Measurements from ENCODE around the gene PLEKHH2. TPM values are rescaled to one million over a fixed set of nuclear protein-coding genes. Genes with fewer than 3 reads are reported as not detected.

PLEKHH2 gene
- total RNA-seq, 1 donor from 2014 or later = 1.8 TPM

- Histone ChIP-seq H3K27me3 (ENCODE audit: control insufficient read depth, insufficient read depth, low read length) (no peaks in the 10 kb centered on the region), H3K4me3 (ENCODE audit: low read depth, low read length) (no peak overlapping the region), H3K36me3 (ENCODE audit: control insufficient read depth, insufficient read depth, low read length) (no peaks in the 10 kb centered on the region)
- DNase-seq (ENCODE audit: low read depth) = no peak
- TF ChIP-seq CTCF (IDR thresholded peaks at IDR 0.05; ENCODE audit: insufficient read depth, low read length, severe bottlenecking) = no peak
- FAIRE-seq = no peak
Observed at GRCh38 chr2:43751476-43751990, 114.5 kb downstream of the PLEKHH2 start.

DNA sequence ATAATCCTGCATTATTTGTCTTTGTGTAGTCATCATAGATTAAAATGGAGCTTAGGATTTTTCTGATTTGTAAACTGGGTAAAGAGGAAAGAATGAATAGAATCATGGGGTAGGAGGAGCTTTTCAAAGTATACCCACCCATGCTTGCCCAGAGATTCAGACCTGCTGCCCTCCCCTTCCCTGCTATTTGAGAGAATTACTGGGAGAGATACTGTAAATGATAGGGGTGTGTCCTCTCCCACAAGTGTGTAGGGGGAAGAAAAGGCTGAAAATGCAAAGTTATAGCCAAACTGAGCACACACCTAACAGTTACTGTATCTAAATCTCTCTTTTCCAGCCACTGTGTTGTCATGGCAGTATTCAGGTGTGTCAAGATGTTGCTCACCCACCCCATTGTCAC, 115.2 kb downstream of the PLEKHH2 start:
- no peak overlapping the region for H3K4me3 ChIP-seq (ENCODE audit: low read depth, low read length)
- no peaks in the 10 kb centered on the region for H3K27me3 ChIP-seq (ENCODE audit: control insufficient read depth, insufficient read depth, low read length)
- no peak for TF ChIP-seq CTCF (IDR thresholded peaks at IDR 0.05; ENCODE audit: insufficient read depth, low read length, severe bottlenecking)
- no peaks in the 10 kb centered on the region for H3K36me3 ChIP-seq (ENCODE audit: control insufficient read depth, insufficient read depth, low read length)
- FAIRE-seq (no peak), DNase-seq (ENCODE audit: low read depth) (no peak)

- no peaks in the 10 kb centered on the region for H3K36me3 ChIP-seq (ENCODE audit: control insufficient read depth, insufficient read depth, low read length)
- FAIRE-seq (no peak), DNase-seq (ENCODE audit: low read depth) (no peak)
- no peak for TF ChIP-seq CTCF (IDR thresholded peaks at IDR 0.05; ENCODE audit: insufficient read depth, low read length, severe bottlenecking)
- no peaks in the 10 kb centered on the region for H3K27me3 ChIP-seq (ENCODE audit: control insufficient read depth, insufficient read depth, low read length)
- H3K4me3 ChIP-seq (ENCODE audit: low read depth, low read length) = no peak overlapping the region
Observed at GRCh38 chr2:43754180-43754579, 117.1 kb downstream of the PLEKHH2 start.

DNA sequence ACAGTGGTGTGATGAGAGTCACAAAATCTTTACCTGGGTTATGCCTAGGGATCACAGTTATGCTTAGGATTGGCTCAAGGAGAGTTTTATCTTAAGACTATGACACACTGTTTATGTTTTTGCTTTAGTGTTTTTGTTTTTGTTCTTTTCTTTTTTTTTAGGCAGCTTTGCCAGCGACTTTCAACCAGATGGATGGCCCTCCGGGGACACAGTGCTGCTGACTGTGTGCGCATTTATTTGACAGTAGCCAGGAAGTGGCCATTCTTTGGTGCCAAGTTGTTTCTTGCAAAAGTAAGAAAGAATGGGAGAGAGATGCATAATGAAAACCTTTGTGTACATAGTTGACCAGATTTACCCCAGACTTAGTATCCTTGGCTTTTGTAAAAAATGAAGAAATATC, 121.7 kb downstream of the PLEKHH2 start:
- DNase-seq (ENCODE audit: low read depth) (no peak), FAIRE-seq (no peak)
- Histone ChIP-seq H3K27me3 (ENCODE audit: control insufficient read depth, insufficient read depth, low read length) (no peaks in the 10 kb centered on the region), H3K36me3 (ENCODE audit: control insufficient read depth, insufficient read depth, low read length) (no peaks in the 10 kb centered on the region), H3K4me3 (ENCODE audit: low read depth, low read length) (no peak overlapping the region)
- no peak for TF ChIP-seq CTCF (IDR thresholded peaks at IDR 0.05; ENCODE audit: insufficient read depth, low read length, severe bottlenecking)

GRCh38 chr2:43759195-43759594, 122.1 kb downstream of the PLEKHH2 start:
- Histone ChIP-seq H3K36me3 (ENCODE audit: control insufficient read depth, insufficient read depth, low read length) (no peaks in the 10 kb centered on the region), H3K4me3 (ENCODE audit: low read depth, low read length) (no peak overlapping the region), H3K27me3 (ENCODE audit: control insufficient read depth, insufficient read depth, low read length) (no peaks in the 10 kb centered on the region)
- no peak for TF ChIP-seq CTCF (IDR thresholded peaks at IDR 0.05; ENCODE audit: insufficient read depth, low read length, severe bottlenecking)
- FAIRE-seq (peak; percentile 13), DNase-seq (ENCODE audit: low read depth) (peak; percentile 94)

- H3K4me3 ChIP-seq (ENCODE audit: low read depth, low read length) = no peak overlapping the region
- H3K27me3 ChIP-seq (ENCODE audit: control insufficient read depth, insufficient read depth, low read length) = no peaks in the 10 kb centered on the region
- TF ChIP-seq CTCF (IDR thresholded peaks at IDR 0.05; ENCODE audit: insufficient read depth, low read length, severe bottlenecking) = no peak
- DNase-seq (ENCODE audit: low read depth) = peak; percentile 81
- no peaks in the 10 kb centered on the region for H3K36me3 ChIP-seq (ENCODE audit: control insufficient read depth, insufficient read depth, low read length)
- FAIRE-seq = no peak
Observed at GRCh38 chr2:43762286-43762685, 125.2 kb downstream of the PLEKHH2 start.

Measured in bronchial epithelial cell (primary cell).